GM12891 (cell line): ENCODE data around the gene SMTNL1.

ENCODE experiments used
- PAX5 ChIP-seq: IDR thresholded peaks from 2 replicates; pipeline ENCODE4 v1.6.1; 2011; ENCODE audit warnings: low read length, moderate library complexity, mild to moderate bottlenecking; ENCODE audit not compliant: insufficient read depth, severe bottlenecking
- POLR2A ChIP-seq: IDR thresholded peaks from 2 replicates; pipeline ENCODE4 v1.6.1; 2011; ENCODE audit warnings: low read depth, low read length, control low read depth
- POLR2AphosphoS5 ChIP-seq: IDR thresholded peaks from 2 replicates; pipeline ENCODE4 v1.6.1; 2011; ENCODE audit warnings: low read depth, low read length, control low read depth
- SPI1 ChIP-seq: IDR thresholded peaks from 2 replicates; pipeline ENCODE4 v1.6.1; 2011; ENCODE audit warnings: low read depth, low read length, control low read depth
- TAF1 ChIP-seq: IDR thresholded peaks from 2 replicates; pipeline ENCODE4 v1.6.1; 2011; ENCODE audit warnings: low read depth, low read length, control low read depth

- no peak for TF ChIP-seq POLR2AphosphoS5
- TF ChIP-seq POLR2A, result no peak
- no peak for TF ChIP-seq TAF1
- no peak for TF ChIP-seq SPI1
- no peak for TF ChIP-seq PAX5
Measured at GRCh38 chr11:57542582-57542981, 5.2 kb downstream of the SMTNL1 start.
